HepG2 (cell line): Measurements from ENCODE around the gene RNF38. TPM values are rescaled to one million over a fixed set of nuclear protein-coding genes. Genes with fewer than 3 reads are reported as not detected.

Source experiments
- CEBPG ChIP-seq: IDR thresholded peaks from 2 replicates; pipeline ENCODE4 v1.6.1; 2016
- ETV5 ChIP-seq: IDR thresholded peaks from 2 replicates; pipeline ENCODE4 v1.6.1; 2018; ENCODE audit warnings: missing biosample characterization, missing genetic modification reagents, inconsistent platforms, borderline replicate concordance
- GPN1 ChIP-seq: sonication (generic); formaldehyde crosslinking; IDR thresholded peaks from 2 replicates; pipeline ENCODE4 v1.5.1; 2020; ENCODE audit warnings: missing genetic modification reagents, borderline replicate concordance
- HNF4A ChIP-seq: sonication (generic); formaldehyde crosslinking; IDR thresholded peaks from 2 replicates; pipeline ENCODE4 v1.4.0; 2020; ENCODE audit warnings: missing genetic modification reagents
- JARID2 ChIP-seq: sonication (generic); formaldehyde crosslinking; IDR thresholded peaks from 2 replicates; pipeline ENCODE4 v1.8.1; 2023; ENCODE audit warnings: missing genetic modification reagents, inconsistent platforms; ENCODE audit not compliant: insufficient replicate concordance
- KLF12 ChIP-seq: sonication (generic); formaldehyde crosslinking; IDR thresholded peaks from 2 replicates; pipeline ENCODE4 v1.4.0; 2020; ENCODE audit warnings: missing genetic modification reagents, borderline replicate concordance
- KMT2A ChIP-seq: sonication (generic); formaldehyde crosslinking; IDR thresholded peaks from 2 replicates; pipeline ENCODE4 v1.4.0; 2020; ENCODE audit warnings: missing genetic modification reagents
- PRPF4 ChIP-seq: fragments of 200-400 bp; formaldehyde crosslinking; IDR thresholded peaks from 2 replicates; pipeline ENCODE4 v1.6.1; 2016; ENCODE audit warnings: low read length, low read depth; ENCODE audit not compliant: poor library complexity, severe bottlenecking
- RCOR2 ChIP-seq: IDR thresholded peaks from 2 replicates; pipeline ENCODE4 v1.6.1; 2016; ENCODE audit warnings: missing biosample characterization, missing genetic modification reagents
- SAP130 ChIP-seq: IDR thresholded peaks from 2 replicates; pipeline ENCODE4 v1.6.1; 2016; ENCODE audit warnings: low read depth
- SPEN ChIP-seq: sonication (generic); formaldehyde crosslinking; IDR thresholded peaks from 2 replicates; pipeline ENCODE4 v1.5.1; 2020; ENCODE audit warnings: low read depth, mild to moderate bottlenecking, missing genetic modification reagents
- TBX2 ChIP-seq: sonication (generic); formaldehyde crosslinking; IDR thresholded peaks from 2 replicates; pipeline ENCODE4 v1.5.0; 2020; ENCODE audit warnings: missing genetic modification reagents, mild to moderate bottlenecking, borderline replicate concordance
- TCF7L2 ChIP-seq: IDR thresholded peaks from 2 replicates; pipeline ENCODE4 v1.6.1; 2011; ENCODE audit warnings: mild to moderate bottlenecking, low read depth, low read length, moderate library complexity
- ZNF101 ChIP-seq: sonication (generic); formaldehyde crosslinking; IDR thresholded peaks from 2 replicates; pipeline ENCODE4 v1.4.0; 2020; ENCODE audit warnings: mild to moderate bottlenecking, low read depth, missing genetic modification reagents, borderline replicate concordance
- ZNF329 ChIP-seq: sonication (generic); formaldehyde crosslinking; IDR thresholded peaks from 2 replicates; pipeline ENCODE4 v1.9.0; 2021; ENCODE audit warnings: low read depth, mild to moderate bottlenecking, missing genetic modification reagents
- ZNF614 ChIP-seq: IDR thresholded peaks from 2 replicates; pipeline ENCODE4 v1.6.1; 2018; ENCODE audit warnings: missing biosample characterization, missing genetic modification reagents, inconsistent platforms, borderline replicate concordance
- ZNF629 ChIP-seq: sonication (generic); formaldehyde crosslinking; conservative IDR thresholded peaks from 2 replicates; pipeline ENCODE4 v1.5.0; 2020; ENCODE audit warnings: missing genetic modification reagents
- polyA plus RNA-seq, 8 experiments: library from polyadenylated mRNA; depleted of rRNA in 3 of 8; stranded (reverse) in 7 of 8; unstranded in 1 of 8; fragments of >200 nt; fragmentation: Illumina TruSeq in 4 of 8; extraction: Trizol in 4 of 8; gene quantifications; 2 replicates each; pipeline versions ENCODE4 v1.2.1 to v1.2.3, GENCODE V29; 2011 to 2016; ENCODE audit warnings: low read depth in 4 of 8, missing spikeins in 1 of 8, mixed read lengths in 1 of 8; ENCODE audit not compliant: insufficient read depth in 1 of 8
- total RNA-seq, 5 experiments: library from RNA; depleted of rRNA; stranded (reverse); fragments of >200 nt; fragmentation: Illumina TruSeq; extraction: Trizol; gene quantifications; 2 replicates each; pipeline ENCODE4 v1.2.3, GENCODE V29; 2016; ENCODE audit warnings: low read depth in 1 of 5
- TF ChIP-seq, protein P1 (sequence below): sonication (generic); formaldehyde crosslinking; IDR thresholded peaks from 2 replicates; pipeline ENCODE4 v1.4.0; 2020; ENCODE audit warnings: missing genetic modification reagents
- TF ChIP-seq, protein P2 (sequence below): sonication (generic); formaldehyde crosslinking; IDR thresholded peaks from 2 replicates; pipeline ENCODE4 v1.5.1; 2020; ENCODE audit warnings: mild to moderate bottlenecking, missing genetic modification reagents, moderate library complexity
- TF ChIP-seq, protein P3 (sequence below): sonication (generic); formaldehyde crosslinking; IDR thresholded peaks from 2 replicates; pipeline ENCODE4 v1.4.0; 2020; ENCODE audit warnings: missing genetic modification reagents, borderline replicate concordance
- TF ChIP-seq, protein P4 (sequence below): sonication (generic); formaldehyde crosslinking; IDR thresholded peaks from 2 replicates; pipeline ENCODE4 v1.9.0; 2021; ENCODE audit warnings: missing genetic modification reagents, mild to moderate bottlenecking, borderline replicate concordance
- TF ChIP-seq, protein P5 (sequence below): sonication (generic); formaldehyde crosslinking; IDR thresholded peaks from 2 replicates; pipeline ENCODE4 v1.4.0; 2020; ENCODE audit warnings: missing genetic modification reagents
- TF ChIP-seq, protein P6 (sequence below): sonication (generic); formaldehyde crosslinking; IDR thresholded peaks from 2 replicates; pipeline ENCODE4 v1.4.0; 2020; ENCODE audit warnings: mild to moderate bottlenecking, missing genetic modification reagents

RNF38 gene
- total and polyA plus RNA-seq, 2 of the 13 experiments (the other 11 are each of a cell fraction or from before 2014, with no cell fraction given): 9.1 to 32.1 TPM

DNA sequence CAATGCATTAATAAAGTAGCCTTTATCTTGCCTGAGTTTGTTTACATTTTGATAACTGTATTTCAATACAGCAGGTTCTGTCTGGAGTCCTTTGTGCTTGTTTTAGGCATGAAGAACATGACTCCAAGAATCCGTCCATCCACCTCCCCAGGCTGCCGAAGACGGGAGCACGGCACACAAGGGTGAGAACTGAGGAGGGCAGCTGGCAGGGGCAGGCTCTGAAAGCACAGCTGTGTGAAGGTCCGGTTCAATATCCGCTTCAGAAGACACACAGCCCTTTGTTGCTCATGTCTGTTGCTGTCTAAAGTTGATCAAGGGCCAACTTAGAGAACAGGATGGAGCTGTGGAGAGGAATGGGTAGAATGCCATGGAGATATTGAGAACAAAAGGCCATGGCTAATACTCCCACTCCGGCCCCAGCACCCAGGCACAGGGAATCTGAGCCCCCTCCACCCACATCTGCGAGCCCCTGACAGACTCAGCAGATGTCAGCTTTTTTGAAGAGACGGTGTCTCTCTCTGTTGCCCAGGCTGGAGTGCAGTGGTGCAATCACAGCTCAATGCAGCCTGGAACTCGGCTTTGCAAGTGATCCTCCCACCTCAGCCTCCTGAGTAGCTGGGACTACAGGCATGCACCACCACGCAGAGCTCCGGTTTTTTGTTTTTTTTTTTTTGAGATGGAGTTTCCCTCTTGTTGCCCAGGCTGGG, 83.3 kb downstream of the RNF38 start (continued):
- TF ChIP-seq, protein P1, sequence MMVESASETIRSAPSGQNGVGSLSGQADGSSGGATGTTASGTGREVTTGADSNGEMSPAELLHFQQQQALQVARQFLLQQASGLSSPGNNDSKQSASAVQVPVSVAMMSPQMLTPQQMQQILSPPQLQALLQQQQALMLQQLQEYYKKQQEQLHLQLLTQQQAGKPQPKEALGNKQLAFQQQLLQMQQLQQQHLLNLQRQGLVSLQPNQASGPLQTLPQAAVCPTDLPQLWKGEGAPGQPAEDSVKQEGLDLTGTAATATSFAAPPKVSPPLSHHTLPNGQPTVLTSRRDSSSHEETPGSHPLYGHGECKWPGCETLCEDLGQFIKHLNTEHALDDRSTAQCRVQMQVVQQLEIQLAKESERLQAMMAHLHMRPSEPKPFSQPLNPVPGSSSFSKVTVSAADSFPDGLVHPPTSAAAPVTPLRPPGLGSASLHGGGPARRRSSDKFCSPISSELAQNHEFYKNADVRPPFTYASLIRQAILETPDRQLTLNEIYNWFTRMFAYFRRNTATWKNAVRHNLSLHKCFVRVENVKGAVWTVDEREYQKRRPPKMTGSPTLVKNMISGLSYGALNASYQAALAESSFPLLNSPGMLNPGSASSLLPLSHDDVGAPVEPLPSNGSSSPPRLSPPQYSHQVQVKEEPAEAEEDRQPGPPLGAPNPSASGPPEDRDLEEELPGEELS (CRISPR knock-in tag): no peak
- TF ChIP-seq PRPF4: no peak
- peak; percentile 13; the same call in 1 of the 2 replicates for TF ChIP-seq RCOR2
- peak; percentile 66 for TF ChIP-seq ZNF629 (CRISPR knock-in tag)
- TF ChIP-seq ZNF329 (CRISPR knock-in tag): no peak
- TF ChIP-seq, protein P2, sequence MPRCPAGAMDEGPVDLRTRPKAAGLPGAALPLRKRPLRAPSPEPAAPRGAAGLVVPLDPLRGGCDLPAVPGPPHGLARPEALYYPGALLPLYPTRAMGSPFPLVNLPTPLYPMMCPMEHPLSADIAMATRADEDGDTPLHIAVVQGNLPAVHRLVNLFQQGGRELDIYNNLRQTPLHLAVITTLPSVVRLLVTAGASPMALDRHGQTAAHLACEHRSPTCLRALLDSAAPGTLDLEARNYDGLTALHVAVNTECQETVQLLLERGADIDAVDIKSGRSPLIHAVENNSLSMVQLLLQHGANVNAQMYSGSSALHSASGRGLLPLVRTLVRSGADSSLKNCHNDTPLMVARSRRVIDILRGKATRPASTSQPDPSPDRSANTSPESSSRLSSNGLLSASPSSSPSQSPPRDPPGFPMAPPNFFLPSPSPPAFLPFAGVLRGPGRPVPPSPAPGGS (CRISPR knock-in tag): no peak
- TF ChIP-seq, protein P3, sequence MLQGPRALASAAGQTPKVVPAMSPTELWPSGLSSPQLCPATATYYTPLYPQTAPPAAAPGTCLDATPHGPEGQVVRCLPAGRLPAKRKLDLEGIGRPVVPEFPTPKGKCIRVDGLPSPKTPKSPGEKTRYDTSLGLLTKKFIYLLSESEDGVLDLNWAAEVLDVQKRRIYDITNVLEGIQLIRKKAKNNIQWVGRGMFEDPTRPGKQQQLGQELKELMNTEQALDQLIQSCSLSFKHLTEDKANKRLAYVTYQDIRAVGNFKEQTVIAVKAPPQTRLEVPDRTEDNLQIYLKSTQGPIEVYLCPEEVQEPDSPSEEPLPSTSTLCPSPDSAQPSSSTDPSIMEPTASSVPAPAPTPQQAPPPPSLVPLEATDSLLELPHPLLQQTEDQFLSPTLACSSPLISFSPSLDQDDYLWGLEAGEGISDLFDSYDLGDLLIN (CRISPR knock-in tag): no peak
- peak; percentile 67 for TF ChIP-seq ETV5
- no peak for TF ChIP-seq ZNF101 (CRISPR knock-in tag)
- no peak for TF ChIP-seq GPN1 (CRISPR knock-in tag)
- TF ChIP-seq KMT2A: no peak
- TF ChIP-seq, protein P4, sequence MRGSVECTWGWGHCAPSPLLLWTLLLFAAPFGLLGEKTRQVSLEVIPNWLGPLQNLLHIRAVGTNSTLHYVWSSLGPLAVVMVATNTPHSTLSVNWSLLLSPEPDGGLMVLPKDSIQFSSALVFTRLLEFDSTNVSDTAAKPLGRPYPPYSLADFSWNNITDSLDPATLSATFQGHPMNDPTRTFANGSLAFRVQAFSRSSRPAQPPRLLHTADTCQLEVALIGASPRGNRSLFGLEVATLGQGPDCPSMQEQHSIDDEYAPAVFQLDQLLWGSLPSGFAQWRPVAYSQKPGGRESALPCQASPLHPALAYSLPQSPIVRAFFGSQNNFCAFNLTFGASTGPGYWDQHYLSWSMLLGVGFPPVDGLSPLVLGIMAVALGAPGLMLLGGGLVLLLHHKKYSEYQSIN (CRISPR knock-in tag): no peak
- TF ChIP-seq HNF4A (CRISPR knock-in tag): peak; percentile 15; the same call in 1 of the 2 replicates
- TF ChIP-seq TBX2: peak; percentile 43; the same call in 1 of the 2 replicates
- TF ChIP-seq ZNF614: 0 out of 2 replicates have a peak, but pooled peaks have one; percentile 25
- no peak for TF ChIP-seq KLF12 (CRISPR knock-in tag)
- peak; percentile 54 for TF ChIP-seq SAP130 (CRISPR knock-in tag)
- TF ChIP-seq, protein P5, sequence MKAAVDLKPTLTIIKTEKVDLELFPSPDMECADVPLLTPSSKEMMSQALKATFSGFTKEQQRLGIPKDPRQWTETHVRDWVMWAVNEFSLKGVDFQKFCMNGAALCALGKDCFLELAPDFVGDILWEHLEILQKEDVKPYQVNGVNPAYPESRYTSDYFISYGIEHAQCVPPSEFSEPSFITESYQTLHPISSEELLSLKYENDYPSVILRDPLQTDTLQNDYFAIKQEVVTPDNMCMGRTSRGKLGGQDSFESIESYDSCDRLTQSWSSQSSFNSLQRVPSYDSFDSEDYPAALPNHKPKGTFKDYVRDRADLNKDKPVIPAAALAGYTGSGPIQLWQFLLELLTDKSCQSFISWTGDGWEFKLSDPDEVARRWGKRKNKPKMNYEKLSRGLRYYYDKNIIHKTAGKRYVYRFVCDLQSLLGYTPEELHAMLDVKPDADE (CRISPR knock-in tag): no peak
- no peak for TF ChIP-seq JARID2
- TF ChIP-seq, protein P6, sequence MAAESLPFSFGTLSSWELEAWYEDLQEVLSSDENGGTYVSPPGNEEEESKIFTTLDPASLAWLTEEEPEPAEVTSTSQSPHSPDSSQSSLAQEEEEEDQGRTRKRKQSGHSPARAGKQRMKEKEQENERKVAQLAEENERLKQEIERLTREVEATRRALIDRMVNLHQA (CRISPR knock-in tag): no peak
- TF ChIP-seq TCF7L2: no peak
- TF ChIP-seq CEBPG (CRISPR knock-in tag): peak; percentile 58; the same call in 1 of the 2 replicates
- no peak for TF ChIP-seq SPEN
